ENCODE results near the gene ATP10B. TPM values are rescaled to one million over a fixed set of nuclear protein-coding genes. Genes with fewer than 3 reads are reported as not detected.

The ATP10B gene
- total RNA-seq, 1 donor from 2014 or later, result not detected

- H3K4me3 ChIP-seq, result no peak overlapping the region
- DNase-seq, result no peak
- peaks cover 20% of the 10 kb centered on the region for H3K27me3 ChIP-seq (ENCODE audit: low read depth)
- H3K9me3 ChIP-seq (replicated peaks), result no peaks in the 10 kb centered on the region
- TF ChIP-seq, protein P1, sequence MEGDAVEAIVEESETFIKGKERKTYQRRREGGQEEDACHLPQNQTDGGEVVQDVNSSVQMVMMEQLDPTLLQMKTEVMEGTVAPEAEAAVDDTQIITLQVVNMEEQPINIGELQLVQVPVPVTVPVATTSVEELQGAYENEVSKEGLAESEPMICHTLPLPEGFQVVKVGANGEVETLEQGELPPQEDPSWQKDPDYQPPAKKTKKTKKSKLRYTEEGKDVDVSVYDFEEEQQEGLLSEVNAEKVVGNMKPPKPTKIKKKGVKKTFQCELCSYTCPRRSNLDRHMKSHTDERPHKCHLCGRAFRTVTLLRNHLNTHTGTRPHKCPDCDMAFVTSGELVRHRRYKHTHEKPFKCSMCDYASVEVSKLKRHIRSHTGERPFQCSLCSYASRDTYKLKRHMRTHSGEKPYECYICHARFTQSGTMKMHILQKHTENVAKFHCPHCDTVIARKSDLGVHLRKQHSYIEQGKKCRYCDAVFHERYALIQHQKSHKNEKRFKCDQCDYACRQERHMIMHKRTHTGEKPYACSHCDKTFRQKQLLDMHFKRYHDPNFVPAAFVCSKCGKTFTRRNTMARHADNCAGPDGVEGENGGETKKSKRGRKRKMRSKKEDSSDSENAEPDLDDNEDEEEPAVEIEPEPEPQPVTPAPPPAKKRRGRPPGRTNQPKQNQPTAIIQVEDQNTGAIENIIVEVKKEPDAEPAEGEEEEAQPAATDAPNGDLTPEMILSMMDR (IDR thresholded peaks at IDR 0.05; ENCODE audit: borderline replicate concordance), result no peak
- no peaks in the 10 kb centered on the region for H3K36me3 ChIP-seq
- intact Hi-C loops (cut with micrococcal nuclease), result no loop called here
- no peak overlapping the region for H3K27ac ChIP-seq (replicated peaks)
- H3K4me1 ChIP-seq, result no peaks in the 10 kb centered on the region
Measured at GRCh38 chr5:160635663-160636062, 216.3 kb downstream of the ATP10B start.

- DNase-seq, result no peak
- TF ChIP-seq, protein P1 (IDR thresholded peaks at IDR 0.05; ENCODE audit: borderline replicate concordance), result no peak
- H3K27ac ChIP-seq (replicated peaks), result no peak overlapping the region
- H3K4me1 ChIP-seq, result no peaks in the 10 kb centered on the region
- peaks cover 20% of the 10 kb centered on the region for H3K27me3 ChIP-seq (ENCODE audit: low read depth)
- no peak overlapping the region for H3K4me3 ChIP-seq
- no peaks in the 10 kb centered on the region for H3K36me3 ChIP-seq
- intact Hi-C loops (cut with micrococcal nuclease), result no loop called here
- H3K9me3 ChIP-seq (replicated peaks), result no peaks in the 10 kb centered on the region
Measured at GRCh38 chr5:160635046-160635445, 217.0 kb downstream of the ATP10B start.

GRCh38 chr5:160629003-160629402, 223.0 kb downstream of the ATP10B start:
- Histone ChIP-seq H3K27me3 (ENCODE audit: low read depth) (peaks cover 34% of the 10 kb centered on the region), H3K9me3 (replicated peaks) (no peaks in the 10 kb centered on the region), H3K4me1 (no peaks in the 10 kb centered on the region), H3K27ac (replicated peaks) (no peak overlapping the region), H3K4me3 (no peak overlapping the region), H3K36me3 (no peaks in the 10 kb centered on the region)
- TF ChIP-seq, protein P1 (IDR thresholded peaks at IDR 0.05; ENCODE audit: borderline replicate concordance), result no peak
- DNase-seq, result no peak
- intact Hi-C loops (cut with micrococcal nuclease), result no loop called here

DNA sequence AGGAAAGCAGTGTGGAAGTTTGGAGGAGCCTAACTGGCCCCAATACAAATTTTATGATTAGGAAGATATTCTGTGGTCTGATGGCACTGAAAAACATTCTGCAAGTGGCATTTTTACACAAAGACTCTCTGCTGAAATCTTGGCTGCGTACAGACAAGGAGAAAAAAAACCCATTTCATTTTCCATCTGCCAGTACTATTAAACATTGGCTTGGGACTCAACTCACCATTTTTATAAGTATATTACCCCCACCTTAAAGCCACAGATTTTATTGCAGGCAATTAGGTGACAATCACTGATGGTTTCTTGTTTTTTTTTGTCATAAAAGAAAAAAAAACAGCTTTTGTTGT, 223.4 kb downstream of the ATP10B start:
- no peak for DNase-seq
- Histone ChIP-seq H3K4me3 (no peak overlapping the region), H3K27ac (replicated peaks) (no peak overlapping the region), H3K4me1 (no peaks in the 10 kb centered on the region), H3K27me3 (ENCODE audit: low read depth) (peaks cover 34% of the 10 kb centered on the region), H3K36me3 (no peaks in the 10 kb centered on the region), H3K9me3 (replicated peaks) (no peaks in the 10 kb centered on the region)
- intact Hi-C loops (cut with micrococcal nuclease), result no loop called here
- TF ChIP-seq, protein P1 (IDR thresholded peaks at IDR 0.05; ENCODE audit: borderline replicate concordance), result no peak

DNA sequence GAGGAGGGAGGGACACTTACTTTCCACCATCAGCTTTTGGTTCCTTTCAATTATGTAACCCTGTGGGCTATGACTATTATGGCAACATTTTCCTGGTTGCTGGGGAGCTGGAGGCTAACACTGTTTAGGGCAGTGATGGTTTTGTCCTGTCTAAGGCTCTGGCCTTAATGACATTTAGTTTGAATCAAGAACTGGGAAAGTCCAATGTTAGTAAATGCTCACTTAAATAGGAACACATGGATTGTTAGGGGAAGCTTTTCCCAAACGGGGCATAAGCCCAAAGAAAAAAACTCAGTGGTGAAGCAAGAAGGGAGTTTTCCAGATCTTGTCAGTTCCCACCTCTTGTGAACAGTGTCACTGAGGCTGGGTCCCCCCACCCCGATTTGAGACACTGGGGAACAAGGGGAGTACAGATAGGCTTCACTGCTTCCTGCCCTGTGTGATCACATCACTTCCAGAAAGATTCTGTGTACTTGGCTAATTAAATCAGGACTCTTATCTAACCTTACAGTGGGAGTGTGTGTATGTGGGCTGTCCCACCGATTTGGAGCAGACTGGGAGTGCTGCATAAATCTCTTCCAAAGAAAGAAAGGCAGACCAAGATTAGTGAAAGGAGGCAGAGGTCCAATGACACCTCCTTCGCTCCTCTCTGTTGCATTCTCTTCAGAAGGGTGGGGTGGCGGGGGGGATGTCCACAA, 223.9 kb downstream of the ATP10B start:
- Histone ChIP-seq H3K36me3 (no peaks in the 10 kb centered on the region), H3K27ac (replicated peaks) (no peak overlapping the region), H3K27me3 (ENCODE audit: low read depth) (peaks cover 34% of the 10 kb centered on the region), H3K9me3 (replicated peaks) (no peaks in the 10 kb centered on the region), H3K4me1 (no peaks in the 10 kb centered on the region), H3K4me3 (no peak overlapping the region)
- intact Hi-C loops (cut with micrococcal nuclease), result no loop called here
- TF ChIP-seq, protein P1 (IDR thresholded peaks at IDR 0.05; ENCODE audit: borderline replicate concordance), result no peak
- no peak for DNase-seq
